ENCODE results near the gene P2RX2. TPM values are rescaled to one million over a fixed set of nuclear protein-coding genes. Genes with fewer than 3 reads are reported as not detected.

The P2RX2 gene
- total RNA-seq: not detected in 2 replicates

DNA sequence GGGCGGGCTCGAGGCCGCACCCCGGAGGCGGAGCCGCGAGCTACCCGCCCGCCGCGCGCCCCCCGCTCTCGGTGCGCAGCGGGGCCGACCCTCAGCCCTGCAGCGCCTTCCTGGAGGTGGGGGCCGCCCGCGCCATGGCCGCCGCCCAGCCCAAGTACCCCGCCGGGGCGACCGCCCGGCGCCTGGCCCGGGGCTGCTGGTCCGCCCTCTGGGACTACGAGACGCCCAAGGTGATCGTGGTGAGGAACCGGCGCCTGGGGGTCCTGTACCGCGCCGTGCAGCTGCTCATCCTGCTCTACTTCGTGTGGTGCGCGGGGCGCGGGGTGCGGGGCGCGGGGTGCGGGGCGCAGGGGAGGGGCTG, at the start of gene P2RX2:
TSS of gene P2RX2 (plus strand) at position 94 of the 361 bp plus-strand sequence. CDS start at position 135, 41 bp downstream.

DNA sequence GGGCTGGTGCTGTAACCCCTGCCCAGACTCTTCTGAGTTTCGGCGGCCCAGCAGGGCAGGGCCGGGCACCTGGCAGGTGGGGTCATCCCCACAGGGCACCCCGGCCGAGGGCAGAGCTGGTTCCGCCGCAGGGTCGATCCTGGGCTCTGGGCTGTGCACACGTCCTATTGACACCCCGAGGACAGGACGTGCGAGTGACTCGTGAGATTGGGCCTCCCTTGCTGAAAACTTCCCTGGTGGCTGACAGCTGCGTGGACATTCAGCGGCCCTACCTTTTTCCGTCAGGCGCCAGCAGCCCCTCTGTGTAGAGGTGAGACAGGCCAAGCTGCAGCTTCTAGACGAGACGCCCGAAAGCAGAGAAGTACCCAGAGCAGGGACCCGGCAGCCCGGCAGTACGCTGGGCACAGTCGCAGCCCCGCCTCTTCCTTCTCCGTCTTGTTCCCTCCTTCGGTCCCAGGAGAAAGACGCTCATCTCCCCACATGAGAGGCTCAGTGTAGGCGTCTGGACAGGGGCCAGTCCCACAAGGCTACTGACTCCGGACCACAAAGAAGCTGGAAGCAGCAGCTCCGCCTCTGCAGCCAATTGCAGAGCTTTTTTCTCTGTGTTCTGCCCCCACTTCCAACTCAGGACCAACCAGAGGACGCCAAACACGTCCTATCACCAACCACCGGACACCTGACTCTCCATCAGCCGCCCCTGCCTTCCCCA, 8.4 kb upstream of the P2RX2 start, which contains the start of gene LRCOL1:
TSS of gene LRCOL1 (minus strand) at position 532 of the 709 bp plus-strand sequence. CDS start 4,331 bp downstream, outside the sequence.

Other genes starting within 250 kb of the P2RX2 start
- 12.1 and 12.2 TPM in 2 replicates for gene FBRSL1, start 128.6 kb upstream of the P2RX2 start, total RNA-seq
- 0.50 TPM in 1 of 2 replicates, not detected in the other for gene LRCOL1, start 8.2 kb upstream of the P2RX2 start, total RNA-seq
- 22.4 and 25.3 TPM in 2 replicates for gene POLE, start 68.6 kb downstream of the P2RX2 start, total RNA-seq
- 44.9 and 50.8 TPM in 2 replicates for gene PXMP2, start 68.8 kb downstream of the P2RX2 start, total RNA-seq
- gene PGAM5, start 92.1 kb downstream of the P2RX2 start, total RNA-seq: 40.6 and 44.9 TPM in 2 replicates
- 35.8 and 40.2 TPM in 2 replicates for gene ANKLE2, start 143.1 kb downstream of the P2RX2 start, total RNA-seq
- gene GOLGA3, start 210.1 kb downstream of the P2RX2 start, total RNA-seq: 60.8 and 63.0 TPM in 2 replicates

All from bronchus fibroblast of lung (primary cell).